NCI-H187 treated with DMSO at 0.1 percent for 48 hours (cell line): ENCODE results near the gene NOCT.
"Not testable (repeated sequence)": the region's sequence is repeated elsewhere in the genome, so short reads cannot be mapped to it uniquely, and the experiment has no call there.

ENCODE experiments used
- DNase-seq: peaks from one replicate; lab custom pipeline; 2025; lab: John Stamatoyannopoulos, UW

The NOCT gene

GRCh38 chr4:139048026-139048425 is 32.4 kb downstream of the NOCT start:
- no peak for DNase-seq

DNA sequence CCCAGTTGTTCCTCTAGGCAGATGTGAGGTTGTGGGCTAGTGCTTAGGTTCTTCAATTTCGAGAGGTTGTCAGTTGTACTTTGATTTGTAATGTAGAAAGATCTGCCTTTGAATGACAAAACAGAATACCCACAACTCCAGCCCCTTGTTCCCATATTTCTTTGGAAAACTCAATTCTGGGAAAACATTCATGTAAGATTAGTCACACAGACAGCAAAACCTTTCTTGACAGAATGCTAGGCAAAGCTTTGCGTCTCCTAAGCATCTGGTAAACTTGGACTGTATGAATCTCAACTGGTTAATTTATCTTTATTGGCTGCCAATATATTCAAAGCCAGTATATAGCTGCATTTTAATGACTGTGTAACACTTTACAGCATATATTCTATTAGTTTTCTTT is 34.9 kb downstream of the NOCT start:
- DNase-seq: no peak

DNA sequence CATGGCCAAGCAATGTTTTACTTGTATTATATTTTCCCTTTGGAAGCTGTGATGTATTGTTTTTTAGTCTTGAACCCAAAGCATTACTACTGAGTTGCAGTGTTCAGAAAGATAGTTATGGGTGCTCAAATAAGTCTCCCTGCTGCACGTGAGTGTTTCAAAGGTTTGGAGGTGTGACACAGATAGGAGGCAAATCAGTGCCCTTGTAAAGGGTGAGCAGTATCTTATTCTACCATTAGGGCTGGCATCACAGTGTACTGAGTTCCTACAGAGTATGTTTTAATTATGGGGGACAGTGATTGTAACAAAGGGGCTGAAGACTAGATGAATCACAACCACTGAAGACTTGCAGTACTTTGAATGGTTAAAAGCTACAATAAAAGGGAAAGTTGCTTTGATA is 38.3 kb downstream of the NOCT start:
- no peak for DNase-seq

DNA sequence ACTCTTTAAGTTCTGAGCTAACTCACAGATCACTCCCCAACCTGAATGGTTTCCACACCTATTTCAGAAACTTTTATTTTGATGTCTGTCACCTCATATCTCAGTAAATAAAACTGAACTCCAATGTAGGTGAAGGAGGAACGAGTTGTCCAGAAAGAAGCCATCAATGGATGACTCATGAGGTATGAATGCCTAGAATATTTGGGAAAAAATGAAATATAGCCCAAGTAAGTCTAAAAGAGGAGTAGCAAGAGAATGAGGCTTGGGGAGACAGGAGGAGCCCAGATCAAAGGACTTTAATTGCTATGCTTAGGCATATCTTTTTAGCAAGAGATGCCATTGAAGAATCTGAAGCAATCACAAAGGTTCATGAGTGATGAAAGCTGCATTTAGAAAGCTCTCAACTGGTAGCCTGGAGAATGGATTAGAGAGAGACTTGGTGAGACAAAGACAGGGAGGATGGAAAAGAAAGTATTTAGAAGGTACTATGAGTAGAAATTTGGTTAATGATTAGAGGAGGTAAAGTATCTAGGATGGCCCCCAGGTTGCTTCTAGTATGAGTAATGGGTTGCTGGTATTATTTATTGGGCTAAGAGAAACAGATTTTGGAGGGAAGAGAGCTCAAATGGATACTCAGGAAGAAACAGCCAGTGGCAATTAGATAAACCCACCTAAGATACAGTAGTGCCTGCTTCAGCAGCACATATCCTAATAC is 39.4 kb downstream of the NOCT start:
- no peak for DNase-seq

DNA sequence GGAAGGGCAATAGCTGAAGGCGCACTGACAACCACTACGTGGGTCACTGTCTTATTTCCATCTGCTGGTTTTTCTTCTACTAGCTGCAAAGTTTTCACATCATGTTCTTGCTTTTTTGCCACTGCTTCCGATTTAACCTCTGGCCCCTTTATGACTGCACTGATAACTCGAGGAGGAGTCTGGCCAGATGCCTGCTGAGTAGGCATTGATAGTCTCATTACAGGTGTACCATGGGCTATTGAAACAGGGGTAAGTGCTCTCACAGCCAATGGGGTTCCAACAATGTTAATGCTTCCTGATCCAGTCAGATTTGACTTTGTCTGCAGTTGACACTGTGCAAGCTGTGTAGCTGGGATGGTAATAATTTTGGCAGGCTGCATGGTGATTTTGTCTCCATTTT is 43.4 kb downstream of the NOCT start:
- not testable (repeated sequence) for DNase-seq

DNA sequence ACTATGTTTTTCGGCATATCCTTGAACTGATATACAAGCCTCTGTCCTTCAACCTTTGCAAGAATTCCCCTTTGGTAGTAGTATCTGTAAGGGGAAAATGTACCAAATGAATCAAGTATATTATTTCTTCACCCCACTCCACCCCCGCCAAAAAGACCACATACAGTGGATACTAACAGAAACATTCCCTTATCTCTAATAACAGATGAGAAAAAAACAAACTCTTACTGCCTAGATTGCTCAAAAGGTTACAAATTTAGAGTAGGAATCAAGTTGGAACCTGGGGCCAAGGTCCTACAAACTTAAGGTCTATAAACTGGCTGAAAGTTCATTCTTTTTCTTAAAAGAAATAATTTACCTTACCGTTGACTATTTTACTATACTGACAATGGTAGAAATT is 45.0 kb downstream of the NOCT start:
- DNase-seq: no peak

- DNase-seq: no peak
Observed at GRCh38 chr4:139076016-139076744, 60.6 kb downstream of the NOCT start.

DNA sequence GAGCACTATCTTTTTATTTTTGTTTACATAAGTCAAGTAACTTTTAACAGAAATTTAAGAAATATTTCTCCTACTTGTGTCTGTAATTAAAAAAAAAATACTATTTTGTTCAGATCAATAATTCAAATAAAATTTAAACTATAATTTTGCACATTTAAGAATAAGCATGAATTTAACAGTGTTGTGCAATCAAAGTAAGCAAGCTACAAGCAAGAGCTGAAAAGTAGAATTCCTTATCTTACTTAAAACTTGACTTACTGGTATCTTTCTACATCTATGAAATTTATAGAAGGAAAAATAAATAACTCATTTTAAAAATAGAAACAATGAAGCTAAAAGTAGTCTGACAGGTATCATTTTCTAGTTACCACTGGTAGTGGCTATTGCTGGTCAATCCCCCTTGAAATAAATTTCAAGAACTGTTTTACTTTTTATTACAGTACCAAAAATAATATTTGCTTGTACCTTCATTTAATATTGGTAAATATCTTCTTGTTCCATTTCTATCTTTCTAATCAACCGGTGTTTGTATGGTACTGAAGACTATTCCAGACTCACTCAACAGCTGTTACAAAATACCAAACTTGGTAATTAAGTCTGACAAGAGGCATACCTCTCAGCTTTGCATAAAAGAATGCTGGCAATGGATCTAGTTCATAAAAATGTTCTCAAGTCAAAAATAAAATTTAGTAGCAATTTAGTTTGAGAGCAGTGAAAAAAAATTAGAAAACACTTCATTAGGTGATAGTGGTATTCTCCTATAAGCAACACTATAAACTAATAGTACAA is 62.2 kb downstream of the NOCT start:
- DNase-seq: no peak

GRCh38 chr4:139078926-139079325 is 63.3 kb downstream of the NOCT start:
- no peak for DNase-seq

DNA sequence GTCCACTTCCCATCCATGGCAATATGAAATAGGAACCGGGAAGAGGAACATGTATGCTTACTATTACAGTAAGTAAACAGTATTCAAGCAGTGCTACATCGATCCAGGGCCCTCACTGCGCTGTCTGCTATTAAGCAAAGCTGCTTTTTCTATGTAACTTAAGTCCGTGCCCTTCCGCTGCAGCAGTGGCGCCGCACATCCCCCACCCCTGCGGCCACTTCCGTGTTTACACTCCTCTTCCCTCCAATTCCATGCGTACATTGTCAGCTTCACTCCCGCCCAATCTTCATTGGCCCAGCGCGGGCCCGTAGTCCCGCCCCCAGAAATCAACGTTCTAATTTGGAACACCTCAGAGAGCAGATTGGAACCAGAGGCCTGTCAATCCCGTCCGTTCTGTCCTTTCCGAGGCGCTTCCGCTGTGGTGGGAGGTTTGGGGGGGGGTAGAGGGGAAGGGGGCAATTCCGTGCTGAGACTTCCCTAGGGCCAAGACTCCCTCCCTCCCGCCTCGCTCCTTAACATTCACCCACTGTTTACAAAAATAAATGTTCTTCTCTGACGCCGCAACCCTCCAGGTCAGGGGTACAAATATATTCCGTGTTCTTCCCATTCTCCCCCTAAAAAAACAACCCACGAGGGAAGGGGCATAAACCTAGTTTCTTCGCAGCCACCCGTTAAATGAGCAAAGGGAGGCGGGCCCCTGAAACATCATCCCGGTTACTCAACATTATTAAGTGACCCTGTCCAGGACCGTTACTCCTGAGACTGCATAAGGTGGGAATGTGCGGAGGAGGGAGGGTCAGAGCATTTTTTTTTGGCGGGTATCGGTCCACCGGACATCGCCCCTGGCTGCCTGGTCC is 67.4 kb downstream of the NOCT start:
- DNase-seq: peak; percentile 85

DNA sequence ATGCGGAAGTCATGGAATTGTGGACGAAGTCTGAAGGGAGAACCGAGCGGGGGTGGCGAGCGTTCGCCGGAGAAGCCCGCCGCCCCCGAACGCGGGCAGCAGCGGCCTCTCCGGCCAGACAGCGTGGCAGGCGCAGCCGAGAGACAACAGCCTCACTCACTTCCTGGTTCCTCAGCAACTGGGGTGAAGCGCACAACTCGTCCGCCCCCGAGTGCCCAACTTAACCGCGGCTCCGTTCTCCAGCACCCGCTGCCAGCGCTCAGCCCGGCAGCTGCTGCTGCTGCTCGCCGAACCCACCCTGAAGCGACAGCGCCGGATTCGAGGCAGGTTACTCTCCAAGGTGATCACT is 68.0 kb downstream of the NOCT start:
- DNase-seq: no peak

DNA sequence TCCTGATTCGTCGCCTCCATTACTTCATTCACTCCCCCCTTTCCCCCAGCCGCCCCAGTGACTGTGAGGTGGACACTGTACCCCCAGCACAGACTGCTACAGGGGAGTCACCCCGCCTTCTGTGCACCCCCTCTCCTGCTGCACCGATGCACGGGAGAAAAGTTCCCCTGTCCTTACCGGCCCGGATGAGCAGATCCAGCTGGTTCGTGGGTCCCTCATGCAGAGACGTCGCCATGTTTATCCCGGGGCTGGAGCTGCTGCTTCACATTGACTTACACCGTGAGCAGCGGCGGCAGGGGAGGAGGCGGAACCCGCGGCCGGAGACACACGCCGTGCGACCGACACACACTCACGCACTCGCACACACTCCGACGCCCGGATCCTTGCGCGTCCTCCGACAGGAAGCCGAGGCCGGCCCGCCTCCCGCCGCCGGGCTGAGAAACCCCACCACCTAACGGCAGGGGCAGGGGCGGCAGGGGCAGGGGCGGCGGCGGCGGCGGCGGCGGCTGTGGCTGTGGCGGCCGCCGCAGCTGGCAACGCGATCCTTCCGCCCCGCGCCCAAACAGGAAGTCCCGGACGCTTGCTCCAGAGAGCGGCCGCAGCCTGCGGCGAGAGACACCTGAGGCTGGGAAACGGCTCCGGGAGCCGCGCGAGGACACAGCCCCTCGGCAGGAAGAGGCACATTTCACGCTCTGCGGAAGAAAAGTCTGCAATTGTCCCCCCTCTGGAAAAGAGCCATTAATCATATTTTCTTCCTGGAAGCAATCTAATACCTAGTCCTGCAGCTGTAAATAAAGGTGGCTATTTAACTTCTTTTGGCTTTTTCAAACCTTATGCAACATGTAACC is 68.6 kb downstream of the NOCT start:
- no peak for DNase-seq

DNA sequence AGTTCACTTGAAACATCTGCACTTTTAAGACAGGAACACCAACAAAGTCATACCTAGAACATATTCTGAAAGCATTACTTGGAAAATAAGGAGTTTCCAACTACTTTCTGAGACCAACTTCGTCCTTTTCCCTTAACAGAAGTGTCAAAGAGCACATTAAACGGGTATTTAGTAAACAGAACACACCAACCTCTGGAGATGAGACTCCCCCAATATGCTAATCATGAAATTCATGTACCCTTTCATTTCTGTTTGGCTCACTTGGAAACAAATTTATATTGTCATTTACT is 69.2 kb downstream of the NOCT start:
- no peak for DNase-seq

DNA sequence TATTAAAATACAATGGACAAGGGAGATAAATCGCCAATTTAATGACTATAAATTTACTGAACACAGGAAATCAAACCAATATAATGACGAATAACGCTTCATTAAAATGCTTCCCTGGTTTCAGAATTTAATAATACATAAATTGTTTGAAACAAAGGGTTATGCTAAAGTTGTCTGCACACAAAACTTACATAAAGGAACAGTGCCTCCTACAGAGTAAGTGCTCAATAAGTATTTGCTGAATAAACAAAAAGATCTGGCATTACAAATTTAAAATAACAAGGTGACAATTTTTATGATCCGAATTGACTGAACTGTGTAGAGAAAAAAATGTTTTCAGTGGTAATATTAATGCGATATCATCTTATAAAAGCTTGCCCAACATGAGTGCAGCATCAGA is 69.6 kb downstream of the NOCT start:
- DNase-seq: no peak

DNA sequence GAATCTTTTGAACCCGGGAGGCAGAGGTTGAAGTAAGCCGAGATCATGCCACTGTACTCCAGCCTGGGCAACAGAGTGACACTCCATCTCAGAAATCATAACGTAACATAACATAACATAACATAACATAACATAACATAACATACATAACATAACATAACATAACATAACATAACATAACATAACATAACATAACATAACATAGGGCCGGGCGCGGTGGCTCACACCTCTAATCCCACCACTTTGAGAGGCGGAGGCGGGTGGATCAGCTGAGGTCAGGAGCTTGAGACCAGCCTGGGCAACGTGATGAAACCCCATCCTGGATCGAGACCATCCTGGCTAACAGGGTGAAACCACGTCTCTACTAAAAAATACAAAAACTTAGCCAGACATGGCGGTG is 76.7 kb downstream of the NOCT start:
- DNase-seq: no peak
